GM12878 (cell line): ENCODE data around the gene OR4K14. TPM values are rescaled to one million over a fixed set of nuclear protein-coding genes. Genes with fewer than 3 reads are reported as not detected.

Source experiments
- ATAC-seq: fragments of 200-7000 bp; cut with Tn5 transposase; 3 replicates; pipeline ENCODE4 v1.9.1; 2020; ENCODE audit warnings: mild to moderate bottlenecking, moderate library complexity
- BruUV-seq: library from RNA; stranded (reverse); fragments of 400-500 nt; replicated peaks from 2 replicates; lab custom pipeline; 2021; lab: Mats Ljungman, UMichigan
- CTCF ChIA-PET: fragments of 300-600 bp; sonication (Branson Sonifier 250); formaldehyde crosslinking; extraction: SDS; loops from one replicate; lab custom pipeline; 2021; ENCODE audit warnings: inconsistent platforms; lab: Yijun Ruan, JAX
- POLR2A ChIA-PET: fragments of 350-600 bp; formaldehyde crosslinking; extraction: SDS; loops from one replicate; lab custom pipeline; 2021; ENCODE audit warnings: inconsistent platforms; lab: Charles Lee
- RAD21 ChIA-PET: fragments of 300-600 bp; sonication (Branson Sonifier 250); formaldehyde crosslinking; loops from one replicate; lab custom pipeline; 2023; ENCODE audit warnings: antibody characterized with exemption; ENCODE audit not compliant: unreplicated experiment; lab: Charles Lee
- SMC1A ChIA-PET: fragments of 300-600 bp; sonication (Branson Sonifier 250); formaldehyde crosslinking; loops from one replicate; lab custom pipeline; 2023; ENCODE audit not compliant: unreplicated experiment, uncharacterized antibody; lab: Charles Lee
- DNase-seq: peaks from one replicate; pipeline ENCODE4 v3.0.0-alpha.2; 2011; ENCODE audit warnings: low read depth, low spot score
- FAIRE-seq: peaks from 3 replicates; lab custom pipeline; 2011; peaks lifted over from hg19 to GRCh38; lab: Jason Lieb, UNC
- H2AFZ ChIP-seq: 2 replicates; pipeline ENCODE4 v1.6.0; 2011; ENCODE audit warnings: low read depth, low read length, control low read depth; ENCODE audit not compliant: control insufficient read depth
- H3K27ac ChIP-seq: 2 replicates; pipeline ENCODE4 v1.5.1; 2011; ENCODE audit warnings: control low read depth; ENCODE audit not compliant: control insufficient read depth, insufficient read depth
- H3K27me3 ChIP-seq, 2 experiments: replicated peaks in 1 of 2; 2 replicates each; pipeline versions ENCODE4 v1.6.0 to v1.6.1; 2011; ENCODE audit warnings: low read length in 1 of 2; ENCODE audit not compliant: control insufficient read depth in 2 of 2, insufficient read depth in 2 of 2
- H3K36me3 ChIP-seq, 2 experiments: 2 replicates each; pipeline ENCODE4 v1.5.1; 2011; ENCODE audit warnings: low read length in 1 of 2; ENCODE audit not compliant: control insufficient read depth in 2 of 2, insufficient read depth in 2 of 2
- H3K4me1 ChIP-seq: 2 replicates; pipeline ENCODE4 v1.6.1; 2011; ENCODE audit warnings: mild to moderate bottlenecking, low read length, moderate library complexity, mixed read lengths; ENCODE audit not compliant: control insufficient read depth, insufficient read depth
- H3K4me2 ChIP-seq: 2 replicates; pipeline ENCODE4 v1.6.0; 2011; ENCODE audit warnings: control low read depth; ENCODE audit not compliant: control insufficient read depth, insufficient read depth
- H3K4me3 ChIP-seq: fragments of 200-600 bp; sonication (generic); 2 replicates; pipeline ENCODE4 v1.5.1; 2016
- H3K79me2 ChIP-seq: 2 replicates; pipeline ENCODE4 v1.6.0; 2011; ENCODE audit warnings: low read length; ENCODE audit not compliant: control insufficient read depth, insufficient read depth
- H3K9ac ChIP-seq: 2 replicates; pipeline ENCODE4 v1.8.0; 2011; ENCODE audit warnings: low read length, control low read depth, mixed read lengths; ENCODE audit not compliant: control insufficient read depth, insufficient read depth
- H3K9me3 ChIP-seq: replicated peaks from 3 replicates; pipeline ENCODE4 v1.5.1; 2011; ENCODE audit warnings: mild to moderate bottlenecking, low read length; ENCODE audit not compliant: control insufficient read depth, insufficient read depth
- H4K20me1 ChIP-seq: 2 replicates; pipeline ENCODE4 v1.6.0; 2011; ENCODE audit not compliant: control insufficient read depth, insufficient read depth
- CHD1 ChIP-seq: IDR thresholded peaks from 2 replicates; pipeline ENCODE4 v1.6.1; 2012; ENCODE audit warnings: low read depth, low read length, improper control_type of control experiment
- EGR1 ChIP-seq, 2 experiments: IDR thresholded peaks; 1 replicate in 1 of 2; 2 replicates in 1 of 2; pipeline ENCODE4 v1.6.1; 2011 to 2012; ENCODE audit warnings: low read depth in 2 of 2, low read length in 2 of 2, borderline replicate concordance in 1 of 2, mild to moderate bottlenecking in 1 of 2, moderate library complexity in 1 of 2
- HDAC2 ChIP-seq: fragments of 200-600 bp; sonication (generic); IDR thresholded peaks from 2 replicates; pipeline ENCODE4 v1.6.1; 2017
- PAX8 ChIP-seq: fragments of 450-650 bp; IDR thresholded peaks from 2 replicates; pipeline ENCODE4 v1.6.1; 2017; ENCODE audit warnings: mild to moderate bottlenecking, moderate library complexity
- POLR2A ChIP-seq: IDR thresholded peaks from 2 replicates; pipeline ENCODE4 v1.6.1; 2011; ENCODE audit warnings: low read depth, mild to moderate bottlenecking, low read length
- SUPT20H ChIP-seq: IDR thresholded peaks from 2 replicates; pipeline ENCODE4 v1.6.1; 2011; ENCODE audit warnings: low read depth, mild to moderate bottlenecking, low read length, moderate library complexity, borderline replicate concordance; ENCODE audit not compliant: control insufficient read depth
- ZBTB4 ChIP-seq: fragments of 450-650 bp; formaldehyde crosslinking; IDR thresholded peaks from 2 replicates; pipeline ENCODE4 v1.4.0; 2022; ENCODE audit warnings: mild to moderate bottlenecking, moderate library complexity
- ZNF687 ChIP-seq: fragments of 450-650 bp; IDR thresholded peaks from 2 replicates; pipeline ENCODE4 v1.6.1; 2017; ENCODE audit warnings: mild to moderate bottlenecking, moderate library complexity
- ZSCAN29 ChIP-seq: fragments of 450-650 bp; IDR thresholded peaks from 2 replicates; pipeline ENCODE4 v1.6.1; 2017; ENCODE audit warnings: mild to moderate bottlenecking, moderate library complexity
- WGBS: methylation state at CpG from one replicate; pipeline ENCODE4 v1.1.6; 2016; ENCODE audit warnings: low lambda C conversion rate; ENCODE audit not compliant: insufficient replicate concordance, insufficient coverage; ENCODE audit errors: missing lambda C conversion rate; 5-methylcytosine and 5-hydroxymethylcytosine counted together
- in situ Hi-C: fragments of 300-500 bp; cut with MboI; formaldehyde crosslinking; loops from 9 replicates; pipeline ENCODE4 v1.14.3; 2018; ENCODE audit warnings: mixed read lengths
- intact Hi-C: fragments of 100-400 bp; cut with micrococcal nuclease; formaldehyde crosslinking; loops from one replicate; pipeline ENCODE4 v1.14.2; 2022; ENCODE audit not compliant: unreplicated experiment
- polyA plus RNA-seq, 11 experiments: library from polyadenylated mRNA; depleted of rRNA in 4 of 11; unstranded in 6 of 11; stranded (reverse) in 5 of 11; fragments of >200 nt; fragmentation: Nextera tagmentation in 4 of 11; fragmentation: Illumina TruSeq in 1 of 11; extraction: Ambion mirVana in 4 of 11; extraction: Trizol in 1 of 11; gene quantifications; 1 replicate in 1 of 11; 2 replicates in 10 of 11; pipeline versions ENCODE4 v1.2.1 to v1.2.3, GENCODE V29; 2011 to 2016; ENCODE audit warnings: inconsistent platforms in 2 of 11, missing spikeins in 2 of 11, low read depth in 1 of 11
- total RNA-seq, 4 experiments: library from RNA; depleted of rRNA in 3 of 4; stranded (reverse); fragments of >200 nt in 3 of 4; fragmentation: Illumina TruSeq in 1 of 4; extraction: Trizol in 1 of 4; gene quantifications; 2 replicates each; pipeline versions ENCODE4 v1.2.1 to v1.2.3, GENCODE V29; 2013 to 2021

Gene OR4K14
- total and polyA plus RNA-seq, 10 of the 15 experiments (the other 5 are each of a cell fraction or from before 2014, with no cell fraction given): not detected

GRCh38 chr14:20002319-20002718 lies 16.8 kb downstream of the OR4K14 start:
- Histone ChIP-seq H4K20me1 (no peaks in the 10 kb centered on the region), H3K9me3 (no peaks in the 10 kb centered on the region), H3K4me3 (no peak overlapping the region), H3K36me3 (no peaks in the 10 kb centered on the region), H3K4me2 (no peak overlapping the region), H3K4me1 (no peaks in the 10 kb centered on the region), H2AFZ (no peak overlapping the region), H3K27me3 (no peaks in the 10 kb centered on the region), H3K27ac (no peak overlapping the region), H3K79me2 (no peaks in the 10 kb centered on the region), H3K9ac (no peak overlapping the region)
- FAIRE-seq (no peak), DNase-seq (no peak), ATAC-seq (no peak)
- CTCF ChIA-PET: no interaction called here
- POLR2A ChIA-PET: no interaction called here
- no TSS peak for BruUV-seq
- TF ChIP-seq ZBTB4 (CRISPR knock-in tag) (no peak), ZNF687 (no peak), CHD1 (no peak), POLR2A (no peak), SUPT20H (no peak), EGR1 (IDR thresholded peaks at IDR 0.05; ENCODE audit: borderline replicate concordance in 1 of 2, low read depth in 2 of 2, low read length in 2 of 2) (no peak), HDAC2 (no peak), PAX8 (no peak), ZSCAN29 (no peak)
- in situ Hi-C loops: no loop called here
- SMC1A ChIA-PET: no interaction called here
- intact Hi-C loops: no loop called here
- RAD21 ChIA-PET: no interaction called here
- 70% methylated on average over 7 of the region's 7 CpGs for WGBS
